OCI-LY3 (cell line): ENCODE data around the gene ITM2B.

Experiments
- CTCF ChIP-seq: fragments of 200-600, 300-600 bp; sonication (generic); IDR thresholded peaks from 2 replicates; pipeline ENCODE4 v1.5.1; 2014; ENCODE audit warnings: antibody characterized with exemption, low read length, low read depth
- EZH2phosphoT487 ChIP-seq: fragments of 200-600 bp; shearing (Covaris generic); IDR thresholded peaks from 2 replicates; pipeline ENCODE4 v1.6.1; 2018; ENCODE audit warnings: antibody characterized with exemption, mixed run types, low read depth

- no peak for TF ChIP-seq CTCF
- TF ChIP-seq EZH2phosphoT487 = no peak
These were observed 16.0 kb downstream of the ITM2B start for GRCh38 chr13:48249018-48249417.
